GM19035 (cell line): Measurements from ENCODE around the gene ZFYVE21.

Source experiments
- ATAC-seq: cut with Tn5 transposase; IDR thresholded peaks from one replicate; pipeline ENCODE4 v1.9.1; 2021; ENCODE audit not compliant: unreplicated experiment

The ZFYVE21 gene

DNA sequence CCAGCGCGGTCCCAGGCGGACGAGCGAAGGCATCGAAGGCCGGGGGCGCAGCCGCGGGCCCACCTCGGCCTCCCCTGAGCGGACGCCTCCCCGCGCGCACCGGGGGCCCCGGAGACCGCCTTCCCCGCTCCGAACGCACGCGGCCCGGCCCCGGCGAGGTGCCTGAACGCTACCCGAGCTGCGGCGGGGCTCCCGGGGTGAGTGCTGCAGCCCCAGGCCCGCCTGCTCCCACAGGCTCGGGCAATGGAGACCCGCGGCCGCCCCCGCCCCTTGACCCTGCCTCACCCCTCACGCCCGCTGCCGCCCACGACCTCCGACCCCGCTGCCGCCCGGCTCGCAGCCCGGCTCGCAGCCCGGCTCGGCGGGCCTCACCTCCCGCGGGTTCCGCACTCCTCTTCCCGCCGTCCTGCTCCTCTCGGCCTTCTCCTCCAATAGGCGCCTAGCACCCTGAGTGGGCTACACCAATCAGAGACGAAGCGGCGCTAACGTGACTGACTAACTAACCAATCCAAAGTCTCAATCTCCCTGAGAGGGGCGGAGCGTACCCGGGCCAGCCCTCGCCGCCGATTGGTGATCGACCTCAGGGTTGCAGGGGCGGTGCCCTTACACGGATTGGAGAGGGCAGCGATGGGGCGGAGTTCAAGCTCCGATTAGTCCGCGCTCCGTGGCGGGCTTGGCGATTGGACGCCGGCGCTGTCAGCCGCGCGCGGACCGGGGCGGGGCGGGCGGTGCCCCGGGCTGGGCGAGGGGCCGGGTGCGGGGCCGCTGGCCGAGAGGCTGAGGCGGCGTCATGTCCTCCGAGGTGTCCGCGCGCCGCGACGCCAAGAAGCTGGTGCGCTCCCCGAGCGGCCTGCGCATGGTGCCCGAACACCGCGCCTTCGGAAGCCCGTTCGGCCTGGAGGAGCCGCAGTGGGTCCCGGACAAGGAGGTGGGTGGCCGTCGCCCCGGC is at the start of gene ZFYVE21, which contains the start of gene XRCC3:
TSS of gene ZFYVE21 (plus strand) at position 759 of the 949 bp plus-strand sequence. CDS start at position 791, 32 bp downstream.
TSS of gene XRCC3 (minus strand) at position 400 of the 949 bp plus-strand sequence. CDS start 4,364 bp downstream, outside the sequence.
- peak; percentile 92 for ATAC-seq

DNA sequence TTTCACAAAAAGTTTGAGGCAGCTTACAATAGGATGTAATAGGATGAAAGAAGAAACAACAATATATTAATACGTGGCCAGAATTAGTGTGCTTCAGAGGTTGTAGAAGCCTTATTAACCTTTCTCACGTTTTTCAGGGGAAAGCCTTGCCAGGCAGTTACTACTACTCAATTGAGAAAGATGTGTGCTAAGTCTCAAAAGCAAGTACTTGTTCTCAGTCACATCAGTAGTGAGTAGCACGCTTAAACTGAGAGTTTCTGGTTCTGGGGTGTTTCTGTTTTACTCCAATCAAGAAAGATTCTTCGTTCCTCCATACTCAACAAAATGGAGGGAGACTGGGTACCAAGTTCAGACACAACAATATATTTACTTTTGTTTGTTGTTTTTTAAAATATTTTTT is 47.9 kb upstream of the ZFYVE21 start:
- ATAC-seq, result no peak

DNA sequence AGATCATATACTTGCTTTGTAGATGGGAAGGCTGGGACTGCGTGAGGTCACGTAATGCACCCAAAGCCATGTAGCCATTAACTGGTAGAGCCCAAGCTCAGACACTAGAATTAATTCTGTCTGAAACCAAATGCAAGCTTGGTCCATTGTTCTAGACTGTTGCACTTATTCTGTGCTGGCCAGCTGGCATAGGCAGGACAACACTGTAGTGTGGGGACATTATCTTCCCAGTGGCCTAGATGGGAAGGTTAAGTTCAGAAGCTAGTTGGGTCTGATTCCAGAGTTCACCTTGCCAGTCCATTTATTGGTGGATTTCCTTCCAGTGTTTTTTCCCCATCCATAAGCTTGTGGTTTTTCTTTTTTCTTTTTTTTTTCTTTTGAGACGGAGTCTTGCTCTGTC is 47.5 kb upstream of the ZFYVE21 start:
- ATAC-seq, result no peak

DNA sequence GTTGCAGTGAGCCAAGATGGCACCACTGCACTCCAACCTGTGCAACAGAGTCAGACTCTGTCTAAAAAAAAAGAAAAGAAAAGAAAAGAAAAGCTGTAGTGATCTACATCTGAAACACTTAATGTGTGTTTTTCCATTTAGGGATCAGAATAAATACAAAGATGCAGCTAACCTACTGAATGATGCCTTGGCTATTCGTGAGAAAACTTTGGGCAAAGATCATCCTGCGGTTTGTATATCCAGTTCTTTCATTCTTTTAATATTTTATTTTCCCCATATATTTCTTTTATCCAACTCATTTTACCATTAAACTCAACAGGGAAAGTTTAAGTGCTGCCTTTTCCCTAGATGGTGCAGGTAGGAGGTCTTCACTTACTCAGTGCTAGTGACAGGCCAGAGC is 46.2 kb upstream of the ZFYVE21 start:
- ATAC-seq, result no peak

DNA sequence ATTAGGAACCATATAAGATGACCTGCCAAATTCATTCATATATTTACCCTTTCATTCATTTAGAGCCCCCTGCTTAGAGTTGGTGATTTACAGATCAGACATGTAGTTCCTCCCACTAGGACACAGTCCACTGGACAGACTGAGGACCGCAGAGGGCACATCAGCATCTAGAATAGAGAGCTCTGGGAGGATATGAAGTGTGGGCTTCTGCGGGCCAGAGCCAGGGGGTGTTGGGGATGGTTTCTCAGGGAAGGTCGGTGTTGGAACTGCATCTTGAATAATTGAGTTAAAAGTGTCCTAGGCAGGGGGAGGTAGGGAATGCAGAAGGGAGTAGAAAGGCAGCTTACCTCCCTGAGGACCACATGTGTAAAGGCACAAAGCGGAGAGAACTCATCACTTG is 43.7 kb upstream of the ZFYVE21 start:
- ATAC-seq, result no peak

DNA sequence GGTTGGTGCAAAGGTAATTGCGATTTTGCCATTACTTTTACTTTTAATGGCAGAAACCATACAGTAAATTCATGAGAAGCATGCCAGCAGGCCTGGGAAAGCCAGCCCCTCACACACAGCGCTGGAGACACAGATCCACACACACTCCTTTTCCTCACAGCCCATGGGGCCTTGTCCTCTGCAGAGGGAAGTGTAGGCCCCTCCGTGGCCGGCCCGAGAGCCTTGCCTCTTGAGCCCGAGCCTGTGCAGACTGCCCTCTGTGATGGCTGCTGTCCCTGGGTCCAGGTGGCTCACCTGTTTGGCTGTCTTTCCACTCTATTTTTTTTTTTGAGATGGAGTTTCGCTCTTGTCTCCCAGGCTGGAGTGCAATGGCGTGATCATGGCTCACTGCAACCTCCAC is 39.7 kb upstream of the ZFYVE21 start:
- ATAC-seq, result no peak

DNA sequence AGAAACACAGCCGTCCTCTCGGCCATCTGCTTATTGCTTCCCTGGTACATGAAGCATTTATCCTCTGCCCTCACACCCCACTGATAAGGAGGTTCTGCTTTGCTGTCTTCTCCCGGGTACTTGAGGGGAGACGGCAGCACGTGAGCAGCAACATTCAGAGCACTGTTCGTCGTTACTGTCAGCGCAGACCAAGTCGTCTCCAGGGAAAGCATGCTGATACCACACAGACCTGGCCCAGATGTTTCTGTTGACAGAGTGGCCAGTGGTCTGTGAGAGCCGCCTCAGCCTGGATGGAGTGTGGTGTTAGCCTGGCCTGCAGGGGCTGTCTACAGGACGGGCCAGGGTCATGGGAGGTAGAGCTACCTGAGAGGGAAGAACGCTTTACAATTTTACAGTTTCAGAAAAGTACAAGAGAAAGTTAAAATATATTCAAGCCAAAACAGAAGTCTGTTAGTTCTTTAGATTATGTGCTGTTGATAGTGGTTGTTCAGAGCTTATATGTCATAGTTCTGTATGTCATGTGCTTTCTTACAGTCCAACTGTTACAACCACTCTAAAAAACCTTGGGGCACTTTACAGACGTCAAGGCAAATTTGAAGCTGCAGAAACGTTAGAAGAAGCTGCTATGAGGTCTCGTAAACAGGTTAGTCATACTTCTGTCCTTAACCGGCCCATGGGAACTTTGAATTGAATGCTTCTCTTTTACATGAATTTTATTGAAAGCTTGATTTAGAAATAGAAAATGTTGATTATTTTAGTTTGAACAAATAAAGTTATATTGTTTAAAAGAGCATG is 38.5 kb upstream of the ZFYVE21 start:
- no peak for ATAC-seq

DNA sequence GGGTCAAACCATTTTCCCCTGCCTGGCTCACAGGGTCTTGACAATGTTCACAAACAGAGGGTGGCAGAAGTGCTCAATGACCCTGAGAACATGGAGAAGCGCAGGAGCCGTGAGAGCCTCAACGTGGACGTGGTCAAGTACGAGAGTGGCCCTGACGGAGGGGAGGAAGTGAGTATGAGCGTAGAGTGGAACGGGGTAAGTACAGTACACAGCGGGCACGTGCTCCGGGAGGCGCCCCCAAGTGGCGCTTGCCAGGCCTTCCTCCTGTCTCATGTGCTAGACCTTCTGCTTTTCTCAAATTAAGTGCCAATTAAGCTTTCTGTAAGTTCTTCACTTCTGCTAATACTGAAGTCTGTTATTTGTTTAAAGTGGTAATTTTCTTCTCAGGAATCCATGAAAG is 36.3 kb upstream of the ZFYVE21 start:
- peak; percentile 82 for ATAC-seq

DNA sequence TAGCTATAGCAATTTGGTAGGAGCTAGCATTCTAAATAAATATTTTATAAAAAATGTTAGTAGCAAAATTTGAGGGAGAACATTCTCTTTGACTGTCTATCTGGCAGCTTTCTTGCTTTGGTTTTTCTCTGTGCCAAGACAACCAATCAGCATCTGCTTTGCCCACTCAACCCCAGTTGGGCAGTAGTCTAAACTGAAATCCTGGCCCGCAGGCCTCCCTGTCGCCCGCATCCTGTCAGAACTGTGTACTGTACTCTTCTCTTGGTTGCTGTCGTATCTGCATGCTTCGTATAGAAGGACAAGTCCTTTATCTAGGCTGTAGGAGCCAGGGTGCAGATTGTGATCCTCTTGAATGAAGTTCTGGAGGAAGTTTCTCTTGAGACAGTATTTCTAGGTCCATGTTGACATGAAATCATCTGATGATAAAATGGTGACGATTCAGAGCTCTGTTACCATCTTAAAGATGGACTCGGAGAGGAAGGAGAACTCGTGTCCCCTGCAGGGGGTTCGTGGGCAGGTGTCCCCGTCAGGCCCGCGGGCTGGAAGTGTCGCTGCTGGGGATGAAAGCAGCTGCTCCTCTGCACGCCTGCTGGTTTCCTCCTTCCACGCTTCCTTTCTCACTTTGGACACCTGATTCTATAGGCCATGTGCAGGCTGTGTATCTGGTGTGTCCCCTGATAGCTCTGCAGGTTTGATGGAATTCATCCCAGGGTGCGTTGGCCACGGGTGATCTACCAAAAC is 34.9 kb upstream of the ZFYVE21 start:
- no peak for ATAC-seq

DNA sequence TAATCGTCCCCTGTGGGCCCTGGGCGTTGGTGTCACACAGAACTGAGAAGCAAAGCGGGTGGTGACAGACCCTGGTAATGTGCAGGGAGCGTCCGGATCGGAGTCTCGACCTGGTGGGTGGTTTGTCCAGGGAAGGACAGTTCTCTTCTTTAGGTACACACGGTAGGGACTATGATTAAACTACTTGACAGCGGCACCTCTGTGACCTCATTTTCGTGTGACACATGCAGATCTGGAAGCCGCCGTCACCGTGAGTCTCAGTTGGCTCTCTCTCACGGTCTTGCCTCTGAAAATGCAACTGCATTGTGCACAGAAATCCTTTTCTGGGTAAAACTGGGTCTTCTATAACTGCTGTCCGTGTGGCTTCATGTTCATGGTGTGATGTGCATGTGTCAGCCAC is 32.5 kb upstream of the ZFYVE21 start:
- no peak for ATAC-seq

DNA sequence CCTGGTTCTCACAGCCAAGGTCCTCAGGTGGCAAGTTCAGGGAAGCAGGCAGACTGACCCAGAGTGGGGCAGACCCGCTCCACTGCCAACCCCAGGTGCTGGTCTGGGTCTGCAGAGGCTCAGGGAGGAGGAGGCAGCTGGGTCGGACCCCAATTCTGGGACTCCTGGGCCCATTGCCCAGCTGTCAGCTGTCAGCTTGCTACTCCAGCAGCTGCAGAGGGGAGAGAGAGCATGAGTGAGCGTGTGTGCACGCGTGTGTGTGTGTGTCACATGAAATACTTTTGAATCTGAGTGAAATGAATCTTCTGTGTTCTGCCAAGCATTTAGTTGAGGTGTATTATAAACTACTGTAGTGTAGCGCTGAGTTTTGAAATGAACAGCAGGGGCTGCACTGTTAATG is 31.1 kb upstream of the ZFYVE21 start:
- no peak for ATAC-seq

DNA sequence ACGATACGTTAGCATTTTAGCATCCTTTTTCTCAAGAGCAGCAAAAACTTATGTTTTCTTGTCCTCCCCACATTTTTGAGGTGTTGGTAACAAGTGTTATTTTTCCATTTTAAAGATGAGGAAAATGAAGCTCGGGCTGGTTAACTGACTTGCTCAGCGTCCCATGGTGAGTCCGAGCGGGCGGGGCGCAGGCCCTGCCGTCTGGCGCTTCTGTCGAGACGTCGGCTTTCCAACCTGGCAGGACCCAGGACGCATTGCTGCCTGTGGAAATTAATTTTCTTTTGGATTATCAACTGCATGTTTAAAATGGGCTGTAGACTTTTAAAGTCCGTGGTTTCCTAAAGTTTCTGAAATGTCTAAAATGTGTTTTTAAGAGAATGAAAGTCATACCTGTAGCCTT is 30.7 kb upstream of the ZFYVE21 start:
- no peak for ATAC-seq

DNA sequence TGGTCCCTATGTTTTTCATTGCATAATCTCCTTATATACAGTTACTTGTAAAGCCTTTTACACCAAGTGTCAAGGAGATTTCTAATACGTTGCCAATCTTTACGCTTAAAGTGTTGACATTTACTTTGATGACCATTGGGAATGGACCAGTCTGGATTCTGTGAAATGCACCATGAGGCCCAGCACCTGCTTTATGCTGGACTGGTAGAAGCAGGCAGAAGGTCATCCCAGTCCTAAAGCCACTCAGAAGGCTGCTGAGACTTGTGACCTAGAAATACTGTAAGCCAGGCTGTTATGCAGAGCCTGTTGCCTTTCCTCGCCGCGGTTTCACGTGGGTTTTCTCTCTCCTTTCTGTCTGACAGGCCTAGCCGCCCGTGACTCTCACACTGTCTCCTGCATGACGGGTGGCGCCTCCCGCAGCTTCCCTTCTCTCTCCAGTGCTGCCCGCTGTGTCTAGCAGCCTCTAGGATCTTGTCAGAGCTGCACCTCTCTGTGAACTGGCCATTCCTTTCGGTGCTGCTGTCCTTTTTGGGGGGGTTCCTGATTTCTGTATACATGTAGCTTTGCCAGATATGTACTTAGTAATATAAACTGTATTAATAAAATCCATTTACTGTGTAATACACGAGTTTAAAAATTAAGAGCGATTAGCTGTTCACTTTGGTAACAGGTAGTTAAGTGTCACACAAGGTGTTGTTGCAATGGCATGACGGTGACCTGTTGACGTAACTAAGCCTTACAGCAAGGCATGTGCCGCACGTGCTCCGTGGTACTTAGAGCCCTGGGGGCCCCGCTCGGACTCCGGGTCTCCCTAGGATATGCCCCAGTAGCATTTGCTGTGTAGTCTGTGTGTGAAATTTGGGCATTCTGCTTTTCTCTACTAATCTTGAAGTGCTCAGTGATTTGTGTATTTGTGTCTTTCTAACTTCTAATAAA is 30.1 kb upstream of the ZFYVE21 start:
- ATAC-seq, result no peak

DNA sequence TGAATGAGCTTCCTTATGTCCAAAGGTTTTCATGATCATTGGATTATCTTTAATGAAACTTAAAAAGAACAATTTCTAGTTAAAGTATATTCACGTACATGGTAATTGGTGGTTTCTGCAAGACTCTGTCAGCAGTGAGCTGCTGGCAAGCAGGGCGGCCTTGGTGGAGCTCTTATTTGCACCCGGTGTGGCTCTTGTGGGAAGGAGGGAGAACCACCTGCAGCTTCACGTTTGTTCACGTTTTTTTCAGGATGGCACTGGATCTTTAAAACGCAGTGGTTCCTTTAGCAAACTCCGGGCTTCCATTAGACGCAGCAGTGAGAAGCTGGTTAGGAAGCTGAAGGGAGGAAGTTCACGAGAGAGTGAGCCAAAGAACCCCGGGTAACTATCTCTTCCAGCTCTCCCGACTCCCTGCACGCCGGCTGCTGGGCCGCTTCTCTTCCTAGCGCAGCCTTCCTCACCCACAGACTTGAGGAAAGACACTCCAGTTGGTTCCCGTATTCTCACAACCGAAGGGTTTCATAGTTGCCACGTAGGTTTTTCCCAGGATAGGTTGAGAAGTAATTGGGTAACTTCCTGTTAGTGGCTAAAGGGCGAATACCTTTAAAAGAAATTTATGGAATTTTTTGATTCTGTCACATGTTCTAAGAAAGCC is 28.7 kb upstream of the ZFYVE21 start:
- ATAC-seq, result no peak

DNA sequence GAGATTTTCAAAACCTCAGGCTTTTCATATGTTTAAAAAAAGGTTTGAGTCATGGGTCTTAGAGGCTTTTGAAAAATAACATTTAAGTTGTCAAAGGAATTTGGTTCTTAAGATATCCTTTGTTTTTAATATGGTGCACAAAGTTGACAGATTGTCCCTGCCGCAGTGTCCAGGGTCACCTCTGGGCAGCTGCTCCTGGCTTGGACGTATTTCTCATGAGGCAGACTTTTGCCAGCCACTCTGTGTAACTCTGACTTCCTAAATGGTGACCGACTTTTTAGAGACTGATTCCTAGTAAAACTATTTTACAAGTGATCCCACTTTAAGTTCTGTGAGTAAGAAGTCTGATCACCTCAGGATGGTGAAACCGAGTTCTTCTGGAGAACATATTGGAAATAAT is 27.9 kb upstream of the ZFYVE21 start:
- no peak for ATAC-seq

DNA sequence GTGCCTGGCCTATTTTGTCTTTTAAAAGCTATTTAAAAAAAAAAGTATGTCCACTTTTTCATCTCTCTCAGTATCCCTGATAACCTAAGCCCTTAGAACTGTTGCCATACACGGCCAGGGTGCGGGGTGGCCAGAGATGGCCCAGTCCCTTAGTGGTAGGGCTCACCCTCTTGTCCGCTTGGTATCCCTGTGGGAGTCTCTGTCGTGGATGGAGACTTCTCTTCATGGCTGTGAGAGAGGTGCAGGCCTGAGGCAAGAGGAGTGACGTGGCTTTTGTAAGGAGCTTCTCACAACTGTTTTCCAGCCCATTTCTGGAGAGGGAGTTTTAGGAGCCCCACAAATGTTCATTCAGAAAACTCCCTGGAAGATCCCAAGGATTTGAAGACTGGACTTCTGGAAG is 27.2 kb upstream of the ZFYVE21 start:
- no peak for ATAC-seq

DNA sequence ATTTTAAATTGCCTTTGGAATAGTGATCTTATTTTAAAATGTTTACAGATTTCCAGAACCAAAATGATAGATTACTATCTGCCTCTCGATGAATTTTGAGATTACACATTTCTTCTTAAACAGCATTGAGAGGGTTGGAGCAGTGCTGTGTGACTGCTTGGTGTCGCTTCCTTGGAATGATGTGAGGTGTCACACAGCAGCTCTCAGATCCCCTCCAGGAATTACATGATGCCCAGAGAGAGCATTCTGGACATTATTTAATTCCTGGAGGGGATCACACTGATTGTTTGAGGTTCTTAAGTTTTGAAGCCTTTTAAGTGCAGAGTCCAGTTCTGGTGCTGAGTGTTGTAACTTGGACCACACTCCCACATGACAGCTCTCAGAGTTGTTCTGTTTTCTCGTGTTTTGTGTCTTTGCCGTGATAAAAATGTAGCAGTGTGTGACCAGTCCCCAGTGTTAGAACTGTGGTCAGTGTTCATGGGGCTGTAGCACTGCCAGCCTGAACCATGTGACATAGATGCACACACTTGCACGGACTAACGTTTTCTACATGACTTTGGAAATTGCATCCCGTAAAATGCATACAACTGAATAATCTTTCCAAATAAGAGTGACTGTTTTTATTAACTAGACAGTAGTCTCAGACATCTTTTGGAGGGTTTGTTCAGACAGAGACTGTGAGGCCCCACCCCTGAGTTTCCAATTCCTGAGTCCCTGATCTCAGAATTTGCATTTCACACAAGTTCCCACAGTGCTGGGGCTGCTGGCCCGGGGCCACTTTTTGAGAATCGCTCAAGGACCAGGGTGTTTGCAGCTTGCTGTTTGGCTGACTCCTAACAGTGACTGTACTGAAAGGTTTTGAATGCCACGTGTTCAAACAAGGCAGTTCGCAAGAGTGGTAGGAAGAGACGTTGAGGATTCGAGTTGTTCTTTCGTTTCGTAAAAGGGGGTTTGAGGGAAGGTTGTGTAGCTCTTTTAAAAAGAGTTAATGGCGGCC is 26.4 kb upstream of the ZFYVE21 start:
- peak; percentile 53 for ATAC-seq

DNA sequence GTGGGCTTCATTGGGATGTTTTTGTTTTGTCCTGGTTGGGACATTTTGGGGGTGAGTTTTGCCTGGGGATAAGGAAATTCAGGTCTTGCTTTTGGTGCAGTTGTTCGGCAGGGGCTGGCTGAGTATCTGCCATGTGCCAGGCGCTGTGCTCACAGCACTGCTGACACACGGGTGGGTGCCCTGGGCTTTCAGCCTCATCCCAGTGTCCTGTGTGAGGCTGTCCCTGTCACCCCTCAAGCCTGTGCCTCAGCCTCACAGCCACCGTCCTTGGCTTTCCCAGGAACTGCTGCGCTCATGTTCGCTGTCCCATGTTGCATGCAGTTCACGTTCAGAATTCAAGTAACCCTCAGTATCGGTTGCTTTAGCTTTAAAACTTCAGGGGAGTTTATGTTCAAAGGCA is 25.3 kb upstream of the ZFYVE21 start:
- ATAC-seq, result no peak
